Measurements from ENCODE around the gene FMO5. TPM values are rescaled to one million over a fixed set of nuclear protein-coding genes. Genes with fewer than 3 reads are reported as not detected.
"Not testable (repeated sequence)": the region's sequence is repeated elsewhere in the genome, so short reads cannot be mapped to it uniquely, and the experiment has no call there.

The FMO5 gene
- 3.6 and 5.3 TPM in 2 replicates for total RNA-seq

DNA sequence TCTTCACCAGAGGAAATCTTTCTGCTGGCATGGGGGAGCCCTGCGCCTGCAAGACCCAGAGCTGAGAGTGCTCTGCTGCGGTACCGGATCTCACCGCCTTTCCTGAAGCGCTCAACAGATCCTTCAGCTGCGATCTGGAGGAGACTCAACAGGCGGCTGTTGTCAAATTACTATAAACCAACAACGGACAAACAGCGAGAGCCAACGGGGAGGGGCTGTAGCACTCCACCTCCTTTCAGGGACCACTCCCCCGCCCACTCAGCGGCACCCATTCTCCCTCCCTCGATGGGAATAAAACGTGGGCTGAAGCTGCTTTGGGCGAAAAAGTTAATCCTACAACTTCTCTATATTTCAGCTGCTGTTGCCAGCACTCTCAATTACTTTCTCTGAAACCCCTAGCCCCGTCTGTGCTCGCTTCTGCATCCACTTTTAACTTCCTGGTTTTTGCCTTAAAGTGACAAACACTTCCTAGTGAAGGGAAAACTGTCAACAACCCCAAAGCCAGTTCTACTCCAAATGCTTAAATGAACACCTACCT is at the start of gene FMO5:
TSS of gene FMO5 (minus strand) at position 147 of the 538 bp plus-strand sequence. CDS start 310 bp downstream, outside the sequence.
- peak; percentile 56 for DNase-seq

GRCh38 chr1:147273409-147274336 is 48.5 kb upstream of the FMO5 start:
- DNase-seq: peak; percentile 81

- DNase-seq: no peak
Observed at GRCh38 chr1:147272042-147272441, 46.9 kb upstream of the FMO5 start.

DNA sequence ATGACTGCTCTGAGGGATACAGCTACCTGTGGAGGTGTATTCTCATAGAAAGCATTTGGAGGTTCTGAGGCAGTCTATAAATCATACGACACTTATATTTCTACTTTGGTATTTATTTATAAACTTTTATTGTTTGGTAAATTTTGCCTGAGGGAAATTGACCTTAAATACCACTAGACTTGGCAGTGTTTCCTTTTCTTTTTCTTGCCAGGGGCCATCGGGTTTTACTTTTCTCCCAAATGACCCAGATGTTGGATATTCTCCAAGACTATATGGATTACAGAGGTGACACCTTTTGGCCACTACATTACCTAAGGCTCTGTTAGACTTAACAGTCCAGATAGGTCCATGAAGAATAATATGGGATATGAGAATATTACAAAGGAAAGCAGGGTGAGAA is 45.6 kb upstream of the FMO5 start:
- no peak for DNase-seq

GRCh38 chr1:147267711-147268110 is 42.6 kb upstream of the FMO5 start:
- DNase-seq: no peak

DNA sequence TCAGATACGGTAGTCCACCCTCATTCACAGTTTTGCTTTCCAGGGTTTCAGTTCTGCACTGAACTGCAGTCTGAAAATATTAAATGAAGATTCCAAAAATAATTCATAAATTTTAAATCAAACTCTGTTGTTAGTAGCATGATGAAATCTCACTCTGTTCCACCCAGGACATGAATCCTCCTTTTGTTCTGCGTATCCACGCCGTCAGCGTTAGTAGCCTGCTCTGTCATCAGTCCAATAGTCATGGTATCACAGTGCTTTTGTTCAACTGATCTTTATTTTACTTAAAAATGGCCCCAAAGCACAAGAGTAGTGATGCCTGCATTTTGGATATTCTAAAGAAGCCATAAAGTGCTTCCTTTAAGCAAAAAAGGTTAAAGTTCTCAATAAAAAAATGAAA is 41.2 kb upstream of the FMO5 start:
- DNase-seq: no peak

DNA sequence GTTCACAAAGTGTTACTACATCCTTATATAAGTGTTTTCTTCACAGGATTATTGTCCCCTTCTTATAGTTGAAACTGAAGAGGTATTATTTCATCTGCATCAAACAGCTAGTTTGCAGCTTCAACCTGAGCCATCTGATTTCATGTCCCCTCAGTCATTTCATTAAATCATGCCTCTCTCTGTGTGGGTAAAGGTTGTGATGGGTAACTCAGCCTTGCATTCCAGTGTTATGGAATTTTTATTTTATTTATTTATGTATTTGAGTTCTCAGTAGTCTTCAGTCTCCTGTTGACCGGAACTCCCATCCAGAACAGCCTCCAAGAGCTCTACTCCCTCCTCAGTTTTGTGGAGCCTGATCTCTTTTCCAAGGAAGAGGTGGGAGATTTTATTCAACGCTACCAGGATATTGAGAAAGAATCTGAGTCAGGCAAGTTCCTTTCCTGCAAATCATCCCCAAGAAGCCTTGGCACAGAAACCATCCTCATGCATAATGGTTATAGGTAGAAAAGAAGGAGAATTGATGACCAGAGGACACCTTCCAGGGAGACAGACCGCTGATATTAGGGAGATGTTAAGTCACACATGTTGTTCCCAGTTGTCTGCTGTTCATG is 39.1 kb upstream of the FMO5 start:
- DNase-seq: no peak

- DNase-seq: no peak
Observed at GRCh38 chr1:147260956-147261355, 35.8 kb upstream of the FMO5 start.

GRCh38 chr1:147252540-147252939 is 27.4 kb upstream of the FMO5 start:
- no peak for DNase-seq

DNA sequence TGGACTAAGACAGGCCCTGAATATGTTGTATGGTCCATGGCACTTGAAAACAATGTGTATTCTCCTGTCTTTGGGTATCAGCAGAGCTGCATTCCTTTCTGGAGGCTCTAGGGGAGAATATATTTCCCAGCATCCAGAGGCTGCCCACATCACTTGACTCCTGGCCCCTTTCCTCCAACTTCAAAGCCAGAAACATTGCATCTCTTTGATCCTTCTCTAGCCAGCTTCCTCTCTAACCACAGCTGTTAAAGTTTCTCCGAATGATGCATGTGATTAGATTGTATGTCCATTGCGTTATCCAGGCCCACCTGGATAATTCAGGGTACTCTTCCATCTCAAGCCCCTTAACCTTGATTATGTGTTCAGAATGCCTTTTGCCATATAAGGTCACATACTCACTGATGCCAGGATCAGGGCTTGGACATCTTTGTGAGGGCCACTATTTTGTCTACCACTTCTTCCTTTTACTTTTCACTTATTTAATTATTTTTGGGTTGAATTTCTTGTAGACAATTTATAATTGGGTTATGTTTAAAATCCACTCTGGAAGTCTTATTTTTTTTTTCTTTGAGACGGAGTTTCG is 22.6 kb upstream of the FMO5 start:
- no peak for DNase-seq

- no peak for DNase-seq
Observed at GRCh38 chr1:147246910-147247655, 21.9 kb upstream of the FMO5 start.

DNA sequence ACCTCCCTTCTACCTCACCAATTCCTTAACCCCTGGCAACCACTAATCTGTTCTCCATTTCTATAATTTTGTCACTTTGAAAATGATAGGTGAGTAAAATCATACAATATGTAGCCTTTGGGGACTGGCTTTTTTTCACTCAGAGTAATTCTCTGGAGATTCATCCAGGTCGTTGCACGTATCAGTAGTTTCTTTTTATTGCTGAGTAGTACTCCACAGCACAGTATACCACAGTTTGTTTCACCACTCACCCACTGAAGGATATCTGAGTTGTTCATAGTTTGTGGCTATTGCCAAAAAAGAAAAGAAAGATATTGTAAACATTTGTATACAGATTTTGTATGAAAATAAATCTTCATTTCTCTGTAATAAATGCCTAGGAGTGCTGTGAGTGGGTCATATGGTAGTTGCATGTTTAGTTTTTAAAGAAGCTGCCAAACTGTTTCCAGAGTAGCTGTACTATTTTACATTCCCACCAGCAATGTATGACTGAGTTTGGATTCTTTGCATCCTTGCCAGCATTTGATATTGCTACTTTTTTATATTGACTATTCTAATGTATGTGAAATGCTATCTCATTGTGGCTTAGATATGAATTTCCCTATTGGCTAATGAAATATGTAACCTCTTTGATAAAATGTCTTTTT is 21.0 kb upstream of the FMO5 start:
- DNase-seq: no peak

GRCh38 chr1:147245586-147246021 is 20.5 kb upstream of the FMO5 start:
- DNase-seq: no peak

- DNase-seq: no peak
Observed at GRCh38 chr1:147245129-147245528, 20.0 kb upstream of the FMO5 start.

- DNase-seq: peak; percentile 16
Observed at GRCh38 chr1:147243841-147244240, 18.7 kb upstream of the FMO5 start.

DNA sequence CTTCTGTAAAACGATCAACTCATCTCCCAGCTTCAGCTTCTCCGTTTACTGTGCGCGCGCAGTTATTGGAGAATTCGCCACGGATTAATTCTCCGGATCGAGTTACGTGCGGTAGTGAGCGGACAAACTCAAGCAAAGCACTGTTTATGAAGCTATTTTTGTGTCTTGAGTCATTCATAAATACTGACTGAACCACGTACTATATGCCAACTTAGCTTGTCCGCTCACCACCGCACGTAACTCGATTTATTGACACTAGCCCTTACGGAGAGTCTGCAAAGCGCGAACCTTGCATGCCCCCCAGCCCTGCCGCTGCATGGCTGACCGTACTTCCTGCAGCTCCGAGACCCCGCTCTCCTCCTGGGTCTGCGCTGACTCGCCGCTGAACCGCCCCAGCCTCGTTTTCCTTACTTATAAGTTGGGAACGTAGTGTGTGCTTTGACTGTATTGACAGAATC is 18.1 kb upstream of the FMO5 start:
- DNase-seq: peak; percentile 53

DNA sequence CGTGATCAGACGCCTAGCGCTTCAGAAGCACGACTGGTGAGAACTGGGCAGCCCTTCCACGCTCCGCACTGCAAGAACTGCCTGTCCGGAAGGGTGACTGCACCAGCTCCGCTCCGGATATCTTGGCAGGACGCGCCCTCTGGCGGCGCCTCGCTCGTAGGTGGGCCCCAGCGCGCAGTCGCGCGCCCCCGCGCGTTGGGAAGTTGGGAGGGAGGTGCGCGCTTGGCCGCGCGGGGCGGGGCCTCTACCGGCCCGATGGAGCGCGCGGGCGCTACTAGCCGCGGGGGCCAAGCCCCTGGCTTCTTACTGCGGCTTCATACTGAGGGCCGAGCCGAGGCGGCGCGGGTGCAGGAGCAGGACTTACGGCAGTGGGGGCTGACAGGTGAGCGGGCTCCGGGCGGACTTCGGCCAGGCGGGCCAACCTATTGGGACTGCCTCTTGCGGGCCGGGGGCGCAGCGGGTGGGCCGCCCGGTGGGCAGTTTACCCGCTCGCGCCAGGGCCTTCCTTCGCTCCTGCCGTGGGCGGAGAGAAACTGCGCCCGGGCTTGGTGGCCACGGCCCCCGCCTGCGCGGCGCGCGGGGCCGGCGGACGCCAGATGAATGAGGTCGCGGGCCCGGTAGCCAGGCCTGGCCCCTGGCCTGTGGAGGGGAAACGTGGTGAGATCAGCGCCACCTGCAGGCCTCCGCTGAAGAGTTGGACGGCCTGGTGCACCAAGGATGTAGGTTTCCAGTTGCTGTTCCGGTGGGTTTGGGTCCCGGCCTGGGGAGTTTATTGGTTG is 17.5 kb upstream of the FMO5 start, which contains the start of gene CHD1L:
TSS of gene CHD1L (plus strand) at position 236 of the 779 bp plus-strand sequence. CDS start at position 256, 20 bp downstream.
- peak; percentile 98 for DNase-seq

DNA sequence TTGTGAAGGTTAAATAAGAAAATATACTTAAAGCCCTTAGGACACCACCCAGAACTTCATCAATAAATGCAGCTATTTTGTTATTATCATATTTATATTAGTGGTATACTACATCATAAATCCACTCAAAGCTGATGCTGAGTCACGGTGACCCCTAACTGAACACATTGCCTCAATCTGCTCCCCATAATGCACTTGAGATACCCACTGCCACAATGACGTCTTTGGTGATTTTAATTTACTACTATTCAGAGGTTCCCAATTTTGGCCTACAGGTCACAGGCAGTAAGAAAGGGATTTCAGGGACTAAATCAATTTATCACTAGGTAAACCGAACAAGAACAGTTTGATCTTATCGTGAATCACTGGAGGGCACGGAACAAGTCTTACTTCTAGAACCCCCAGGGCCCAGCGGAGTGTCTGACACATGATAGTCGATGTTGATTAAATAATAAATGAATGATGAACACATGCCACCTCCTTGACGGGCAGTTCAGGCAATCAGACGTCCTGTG is 16.9 kb upstream of the FMO5 start:
- no peak for DNase-seq

- DNase-seq: not testable (repeated sequence)
Observed at GRCh38 chr1:147240131-147240721, 15.1 kb upstream of the FMO5 start.

All from dermis blood vessel endothelial cell (primary cell).